GM13977 (cell line): Measurements from ENCODE around the gene ALS2CL.
"Not testable (repeated sequence)": the region's sequence is repeated elsewhere in the genome, so short reads cannot be mapped to it uniquely, and the experiment has no call there.

Experiments used
- DNase-seq: peaks from one replicate; pipeline ENCODE4 v3.0.0; 2012; ENCODE audit warnings: low spot score
- in situ Hi-C: fragments of 300-500 bp; cut with MboI; formaldehyde crosslinking; loops from one replicate; pipeline ENCODE4 v1.12.0; 2022; ENCODE audit warnings: low sequenced_read_pairs, low pct_unique_long_range_greater_than_20kb, mixed read lengths, inconsistent platforms; ENCODE audit not compliant: unreplicated experiment
- TF ChIP-seq, protein P1 (sequence below): IDR thresholded peaks from 2 replicates; pipeline ENCODE4 v1.5.1; 2012; ENCODE audit warnings: mild to moderate bottlenecking, control low read depth; ENCODE audit not compliant: insufficient read depth; ENCODE audit errors: extremely low read depth, missing control alignments

Gene ALS2CL

GRCh38 chr3:46709157-46709654 is 15.7 kb upstream of the ALS2CL start:
- TF ChIP-seq, protein P1, sequence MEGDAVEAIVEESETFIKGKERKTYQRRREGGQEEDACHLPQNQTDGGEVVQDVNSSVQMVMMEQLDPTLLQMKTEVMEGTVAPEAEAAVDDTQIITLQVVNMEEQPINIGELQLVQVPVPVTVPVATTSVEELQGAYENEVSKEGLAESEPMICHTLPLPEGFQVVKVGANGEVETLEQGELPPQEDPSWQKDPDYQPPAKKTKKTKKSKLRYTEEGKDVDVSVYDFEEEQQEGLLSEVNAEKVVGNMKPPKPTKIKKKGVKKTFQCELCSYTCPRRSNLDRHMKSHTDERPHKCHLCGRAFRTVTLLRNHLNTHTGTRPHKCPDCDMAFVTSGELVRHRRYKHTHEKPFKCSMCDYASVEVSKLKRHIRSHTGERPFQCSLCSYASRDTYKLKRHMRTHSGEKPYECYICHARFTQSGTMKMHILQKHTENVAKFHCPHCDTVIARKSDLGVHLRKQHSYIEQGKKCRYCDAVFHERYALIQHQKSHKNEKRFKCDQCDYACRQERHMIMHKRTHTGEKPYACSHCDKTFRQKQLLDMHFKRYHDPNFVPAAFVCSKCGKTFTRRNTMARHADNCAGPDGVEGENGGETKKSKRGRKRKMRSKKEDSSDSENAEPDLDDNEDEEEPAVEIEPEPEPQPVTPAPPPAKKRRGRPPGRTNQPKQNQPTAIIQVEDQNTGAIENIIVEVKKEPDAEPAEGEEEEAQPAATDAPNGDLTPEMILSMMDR, result no peak
- in situ Hi-C loops, result no loop called here
- no peak for DNase-seq

DNA sequence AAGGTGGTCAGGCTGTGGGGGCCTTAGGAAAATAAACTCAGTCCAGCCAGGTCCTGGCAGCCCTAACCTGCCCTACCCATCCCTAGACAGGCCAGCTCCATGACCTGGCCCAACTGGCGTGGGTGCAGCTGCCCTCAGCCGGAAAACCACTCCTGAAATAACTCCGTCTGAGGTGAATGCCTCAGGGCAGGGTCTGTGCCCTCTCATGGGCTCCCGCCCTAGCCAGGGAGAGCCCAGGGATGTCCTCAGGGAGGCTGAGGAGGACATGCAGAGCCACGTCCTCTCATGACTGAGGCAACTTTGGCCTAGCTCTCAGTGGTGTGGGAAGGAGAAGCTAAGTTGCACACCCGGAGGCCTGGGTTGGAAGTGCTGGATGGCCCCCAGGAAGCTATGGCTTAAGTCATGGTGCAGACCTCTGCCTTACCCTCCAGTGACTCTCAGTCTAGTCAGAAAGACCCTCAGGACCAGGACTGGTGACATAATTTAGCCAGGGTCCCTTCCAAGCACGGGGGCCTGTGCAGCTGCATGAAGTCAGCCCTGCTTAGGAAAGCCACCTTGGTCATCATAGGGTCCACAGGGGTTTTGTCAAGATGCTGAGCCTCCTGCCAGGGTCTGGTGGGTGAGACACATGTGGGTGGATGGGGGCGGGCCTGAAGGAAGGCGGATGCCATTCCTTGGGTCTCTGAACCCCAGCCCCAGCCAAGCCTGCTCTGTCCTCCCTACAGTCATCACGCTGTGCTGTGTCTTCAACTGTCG is 15.1 kb upstream of the ALS2CL start:
- TF ChIP-seq, protein P1, result no peak
- in situ Hi-C loops, result no loop called here
- DNase-seq, result no peak

DNA sequence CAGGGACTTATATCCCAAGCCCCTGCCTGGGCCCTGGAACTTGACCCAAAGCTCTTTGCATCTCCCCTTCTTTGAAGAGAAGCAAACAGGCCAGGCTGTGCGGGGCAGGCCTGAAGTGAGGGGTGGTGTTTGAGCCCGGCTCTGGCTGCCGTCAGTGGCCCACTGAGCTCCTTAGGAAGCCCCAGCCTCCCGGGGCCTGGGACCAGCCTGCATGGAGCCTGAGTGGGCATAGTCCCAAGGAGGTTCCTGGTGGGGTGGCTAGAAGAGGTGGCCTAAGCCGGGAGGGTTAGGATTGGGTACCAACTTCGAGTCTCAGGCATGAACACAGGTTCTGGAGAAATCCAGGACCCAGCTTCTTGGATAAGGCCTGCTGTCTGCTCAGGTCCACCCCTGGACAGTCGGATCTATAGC is 14.1 kb upstream of the ALS2CL start:
- TF ChIP-seq, protein P1, result no peak
- in situ Hi-C loops, result no loop called here
- DNase-seq, result no peak

DNA sequence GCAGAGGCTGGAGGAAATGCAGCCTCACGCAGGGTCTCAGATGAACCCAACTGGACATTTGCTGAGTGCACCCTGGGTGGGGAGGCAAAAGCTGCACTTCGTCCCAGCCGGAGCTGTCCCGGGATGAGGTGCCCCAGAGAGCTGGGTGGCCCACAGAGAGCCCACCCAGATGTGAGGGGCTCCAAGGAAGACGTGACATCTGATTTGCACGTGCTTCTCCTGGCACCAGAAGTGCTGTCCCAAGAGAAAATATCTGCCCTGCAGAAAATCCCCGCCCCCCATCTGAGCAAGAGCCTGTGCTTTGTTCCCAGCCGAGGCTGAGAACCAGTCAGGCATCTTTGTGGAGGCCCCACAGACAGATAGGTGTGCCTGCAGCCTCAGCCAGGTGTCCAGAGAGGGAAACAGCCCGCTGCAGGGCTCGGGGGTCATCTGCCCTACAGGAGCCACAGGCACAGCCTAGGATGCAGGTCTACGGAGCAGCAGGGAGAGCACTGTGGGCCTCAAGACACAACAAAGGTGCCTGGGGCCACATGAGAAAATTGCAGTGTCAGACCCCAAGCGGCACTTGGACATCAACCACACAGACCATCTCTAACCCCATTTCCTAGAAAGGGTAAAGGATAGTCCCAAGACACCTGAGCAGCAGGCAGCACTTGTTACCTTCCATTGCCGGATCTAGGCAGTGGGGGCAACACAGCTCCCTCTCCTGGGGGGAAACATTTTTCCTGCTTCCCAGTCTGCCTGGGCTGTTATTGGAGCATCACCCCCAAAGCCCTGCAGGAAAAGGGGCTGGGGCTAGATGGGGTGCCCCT is 13.5 kb upstream of the ALS2CL start:
- in situ Hi-C loops, result no loop called here
- no peak for DNase-seq
- TF ChIP-seq, protein P1, result no peak

- DNase-seq, result no peak
- in situ Hi-C loops, result no loop called here
- TF ChIP-seq, protein P1, result no peak
Measured at GRCh38 chr3:46705751-46706552, 12.5 kb upstream of the ALS2CL start.

- in situ Hi-C loops, result no loop called here
- TF ChIP-seq, protein P1, result peak; percentile 98
- peak; percentile 86 for DNase-seq
Measured at GRCh38 chr3:46705022-46705530, 11.6 kb upstream of the ALS2CL start.

DNA sequence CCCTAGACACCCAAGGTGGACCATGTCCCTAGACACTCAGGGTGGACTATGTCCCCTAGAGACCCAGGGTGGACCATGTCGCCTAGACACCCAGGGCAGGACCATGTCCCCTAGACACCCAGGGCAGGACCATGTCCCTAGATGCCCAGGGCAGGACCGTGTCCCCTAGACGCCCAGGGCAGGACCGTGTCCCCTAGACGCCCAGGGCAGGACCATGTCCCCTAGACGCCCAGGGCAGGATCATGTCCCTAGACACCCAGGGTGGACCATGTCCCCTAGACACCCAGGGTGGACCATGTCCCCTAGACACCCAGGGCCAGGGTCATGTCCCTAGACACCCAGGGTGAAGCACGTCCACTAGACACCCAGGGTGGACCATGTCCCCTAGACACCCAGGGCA is 10.9 kb upstream of the ALS2CL start:
- in situ Hi-C loops, result not testable (repeated sequence)

More for the DNA sequence above, 10.9 kb upstream of the ALS2CL start:
- not testable (repeated sequence) for DNase-seq
